Liver (tissue), 3 donors: ENCODE data around the gene RNF126.

Experiments
- EGR1 ChIP-seq, 2 donors: IDR thresholded peaks; 2 replicates each; pipeline ENCODE4 v1.6.1; 2016 to 2018; ENCODE audit warnings: antibody characterized with exemption in 2 of 2, low read depth in 2 of 2
- FOXA2 ChIP-seq: IDR thresholded peaks from 2 replicates; pipeline ENCODE4 v1.6.1; 2016; ENCODE audit warnings: antibody characterized with exemption
- GABPA ChIP-seq, 2 donors: IDR thresholded peaks in 1 of 2; conservative IDR thresholded peaks in 1 of 2; 2 replicates each; pipeline ENCODE4 v1.6.1; 2016; ENCODE audit warnings: antibody characterized with exemption in 2 of 2, mild to moderate bottlenecking in 1 of 2, moderate library complexity in 1 of 2
- NR2F2 ChIP-seq: IDR thresholded peaks from 2 replicates; pipeline ENCODE4 v1.6.1; 2016; ENCODE audit warnings: antibody characterized with exemption
- SP1 ChIP-seq: IDR thresholded peaks from 2 replicates; pipeline ENCODE4 v1.6.1; 2018; ENCODE audit warnings: antibody characterized with exemption, mild to moderate bottlenecking
- TAF1 ChIP-seq: conservative IDR thresholded peaks from 2 replicates; pipeline ENCODE4 v1.6.1; 2016; ENCODE audit warnings: antibody characterized with exemption, mild to moderate bottlenecking
- YY1 ChIP-seq: IDR thresholded peaks from 2 replicates; pipeline ENCODE4 v1.6.1; 2016; ENCODE audit warnings: antibody characterized with exemption, mild to moderate bottlenecking
- TF ChIP-seq, protein P1 (sequence below): IDR thresholded peaks from 2 replicates; pipeline ENCODE4 v1.6.1; 2016; ENCODE audit warnings: antibody characterized with exemption
- TF ChIP-seq, protein P2 (sequence below): fragments of 150-350 bp; IDR thresholded peaks from 2 replicates; pipeline ENCODE4 v1.5.1; 2017; ENCODE audit warnings: improper control_type of control experiment, low read depth, low read length; ENCODE audit not compliant: missing input control
- TF ChIP-seq, protein P3 (sequence below): IDR thresholded peaks from 2 replicates; pipeline ENCODE4 v1.6.1; 2016; ENCODE audit warnings: antibody characterized with exemption
- TF ChIP-seq, protein P4 (sequence below): IDR thresholded peaks from 2 replicates; pipeline ENCODE4 v1.6.1; 2016; ENCODE audit warnings: antibody characterized with exemption
- donor health status: healthy.
- donor health status: healthy.

DNA sequence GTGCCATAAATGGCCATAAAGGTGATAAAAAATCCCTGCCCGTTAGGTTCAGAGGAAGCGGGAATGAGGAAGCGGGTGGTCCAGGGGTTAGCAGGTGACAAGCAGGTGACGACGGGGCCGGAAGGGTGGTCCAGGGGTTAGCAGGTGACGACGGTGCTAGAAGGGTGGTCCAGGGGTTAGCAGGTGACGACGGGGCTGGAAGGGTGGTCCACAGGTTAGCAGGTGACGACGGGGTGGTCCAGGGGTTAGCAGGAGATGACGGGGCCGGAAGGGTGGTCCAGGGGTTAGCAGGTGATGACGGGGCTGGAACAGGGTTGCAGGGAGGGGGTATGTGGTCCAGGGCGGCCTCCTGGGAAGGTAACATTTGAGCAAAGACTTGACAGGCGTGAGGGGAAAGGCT, 26.0 kb upstream of the RNF126 start:
- TF ChIP-seq, protein P1, sequence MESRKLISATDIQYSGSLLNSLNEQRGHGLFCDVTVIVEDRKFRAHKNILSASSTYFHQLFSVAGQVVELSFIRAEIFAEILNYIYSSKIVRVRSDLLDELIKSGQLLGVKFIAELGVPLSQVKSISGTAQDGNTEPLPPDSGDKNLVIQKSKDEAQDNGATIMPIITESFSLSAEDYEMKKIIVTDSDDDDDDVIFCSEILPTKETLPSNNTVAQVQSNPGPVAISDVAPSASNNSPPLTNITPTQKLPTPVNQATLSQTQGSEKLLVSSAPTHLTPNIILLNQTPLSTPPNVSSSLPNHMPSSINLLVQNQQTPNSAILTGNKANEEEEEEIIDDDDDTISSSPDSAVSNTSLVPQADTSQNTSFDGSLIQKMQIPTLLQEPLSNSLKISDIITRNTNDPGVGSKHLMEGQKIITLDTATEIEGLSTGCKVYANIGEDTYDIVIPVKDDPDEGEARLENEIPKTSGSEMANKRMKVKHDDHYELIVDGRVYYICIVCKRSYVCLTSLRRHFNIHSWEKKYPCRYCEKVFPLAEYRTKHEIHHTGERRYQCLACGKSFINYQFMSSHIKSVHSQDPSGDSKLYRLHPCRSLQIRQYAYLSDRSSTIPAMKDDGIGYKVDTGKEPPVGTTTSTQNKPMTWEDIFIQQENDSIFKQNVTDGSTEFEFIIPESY: no peak
- TF ChIP-seq, protein P2, sequence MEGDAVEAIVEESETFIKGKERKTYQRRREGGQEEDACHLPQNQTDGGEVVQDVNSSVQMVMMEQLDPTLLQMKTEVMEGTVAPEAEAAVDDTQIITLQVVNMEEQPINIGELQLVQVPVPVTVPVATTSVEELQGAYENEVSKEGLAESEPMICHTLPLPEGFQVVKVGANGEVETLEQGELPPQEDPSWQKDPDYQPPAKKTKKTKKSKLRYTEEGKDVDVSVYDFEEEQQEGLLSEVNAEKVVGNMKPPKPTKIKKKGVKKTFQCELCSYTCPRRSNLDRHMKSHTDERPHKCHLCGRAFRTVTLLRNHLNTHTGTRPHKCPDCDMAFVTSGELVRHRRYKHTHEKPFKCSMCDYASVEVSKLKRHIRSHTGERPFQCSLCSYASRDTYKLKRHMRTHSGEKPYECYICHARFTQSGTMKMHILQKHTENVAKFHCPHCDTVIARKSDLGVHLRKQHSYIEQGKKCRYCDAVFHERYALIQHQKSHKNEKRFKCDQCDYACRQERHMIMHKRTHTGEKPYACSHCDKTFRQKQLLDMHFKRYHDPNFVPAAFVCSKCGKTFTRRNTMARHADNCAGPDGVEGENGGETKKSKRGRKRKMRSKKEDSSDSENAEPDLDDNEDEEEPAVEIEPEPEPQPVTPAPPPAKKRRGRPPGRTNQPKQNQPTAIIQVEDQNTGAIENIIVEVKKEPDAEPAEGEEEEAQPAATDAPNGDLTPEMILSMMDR: no peak
- TF ChIP-seq, protein P3, sequence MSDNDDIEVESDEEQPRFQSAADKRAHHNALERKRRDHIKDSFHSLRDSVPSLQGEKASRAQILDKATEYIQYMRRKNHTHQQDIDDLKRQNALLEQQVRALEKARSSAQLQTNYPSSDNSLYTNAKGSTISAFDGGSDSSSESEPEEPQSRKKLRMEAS: no peak
- TF ChIP-seq SP1: no peak
- no peak for TF ChIP-seq NR2F2
- TF ChIP-seq FOXA2: no peak
- TF ChIP-seq GABPA (IDR thresholded peaks at IDR 0.05 in 1 of 2, conservative IDR thresholded peaks at IDR 0.05 in 1 of 2): no peak
- no peak for TF ChIP-seq TAF1
- TF ChIP-seq, protein P4, sequence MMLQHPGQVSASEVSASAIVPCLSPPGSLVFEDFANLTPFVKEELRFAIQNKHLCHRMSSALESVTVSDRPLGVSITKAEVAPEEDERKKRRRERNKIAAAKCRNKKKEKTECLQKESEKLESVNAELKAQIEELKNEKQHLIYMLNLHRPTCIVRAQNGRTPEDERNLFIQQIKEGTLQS: no peak
- no peak for TF ChIP-seq YY1
- TF ChIP-seq EGR1 (IDR thresholded peaks at IDR 0.05; ENCODE audit: low read depth in 2 of 2): no peak
